GM18507 (cell line): ENCODE results near the gene DPH2.

Experiments
- DNase-seq: peaks from one replicate; pipeline ENCODE4 v3.0.0; 2011; ENCODE audit warnings: low read depth; ENCODE audit not compliant: insufficient read length; ENCODE audit errors: extremely low spot score
- FAIRE-seq: peaks from 2 replicates; lab custom pipeline; 2011; peaks lifted over from hg19 to GRCh38; lab: Jason Lieb, UNC

Gene DPH2

GRCh38 chr1:43979528-43980254 lies 9.9 kb downstream of the DPH2 start:
- FAIRE-seq, result peak; percentile 55

DNA sequence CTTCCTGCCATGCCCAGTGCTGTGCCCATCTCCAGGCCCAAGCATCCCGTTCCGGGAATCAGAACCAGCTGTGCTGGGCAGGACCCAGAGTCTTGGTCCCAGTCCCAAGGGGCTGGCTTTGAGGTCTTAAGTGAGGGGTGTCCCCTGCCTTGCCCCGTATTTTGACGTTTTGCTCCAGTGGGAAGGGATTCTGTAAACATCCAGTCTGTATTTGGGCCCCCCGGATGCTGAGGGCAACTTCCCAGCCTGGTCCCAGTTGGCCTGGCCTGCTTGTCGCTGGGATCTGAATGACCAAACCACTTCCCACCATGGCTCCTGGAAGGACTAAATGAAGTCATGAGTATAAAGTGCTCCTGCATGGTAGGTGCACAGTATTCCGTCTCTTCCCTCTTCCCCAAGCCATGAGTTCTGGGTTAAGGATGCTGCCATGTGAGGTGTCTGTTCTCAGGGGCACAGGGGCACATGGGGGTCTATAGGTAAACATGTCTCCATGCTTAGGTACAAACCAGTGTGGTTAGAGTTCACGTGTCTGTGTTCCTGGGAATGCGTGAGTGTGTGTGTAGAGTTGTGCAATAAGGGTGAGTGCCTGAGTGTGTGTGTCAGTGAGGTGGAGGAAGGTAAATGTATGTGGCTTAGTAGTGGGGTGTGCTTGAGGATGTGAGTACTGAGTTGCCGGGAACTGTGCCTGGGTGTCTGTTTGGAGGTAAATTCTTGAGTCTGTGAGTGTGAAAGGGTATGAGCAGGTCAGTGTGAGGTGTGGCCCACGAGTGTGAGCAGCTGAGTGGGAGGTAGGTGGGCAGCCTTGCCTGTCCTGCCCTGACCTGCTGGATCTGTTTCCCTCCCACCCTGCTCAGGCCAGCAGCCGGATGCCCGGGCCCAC lies 10.7 kb downstream of the DPH2 start:
- FAIRE-seq (no peak), DNase-seq (no peak)

More at GRCh38 chr1:43979528-43980254, 9.9 kb downstream of the DPH2 start:
- DNase-seq, result no peak

- FAIRE-seq (no peak), DNase-seq (no peak)
Observed at GRCh38 chr1:43981135-43981491, 11.3 kb downstream of the DPH2 start.

DNA sequence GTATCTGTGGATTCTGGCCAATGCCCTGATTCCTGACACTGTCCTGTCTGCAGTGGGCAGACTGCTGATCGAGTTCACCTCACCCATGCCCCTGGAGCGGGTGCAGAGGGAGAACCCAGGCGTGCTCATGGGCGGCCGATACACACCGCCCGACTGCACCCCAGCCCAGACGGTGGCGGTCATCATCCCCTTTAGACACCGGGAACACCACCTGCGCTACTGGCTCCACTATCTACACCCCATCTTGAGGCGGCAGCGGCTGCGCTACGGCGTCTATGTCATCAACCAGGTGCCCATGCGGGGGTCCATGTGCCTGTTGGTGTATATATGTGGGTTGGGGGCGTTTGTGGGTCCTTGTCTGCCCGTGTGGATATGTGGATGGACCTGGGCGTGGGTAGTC lies 11.8 kb downstream of the DPH2 start:
- no peak for FAIRE-seq

DNA sequence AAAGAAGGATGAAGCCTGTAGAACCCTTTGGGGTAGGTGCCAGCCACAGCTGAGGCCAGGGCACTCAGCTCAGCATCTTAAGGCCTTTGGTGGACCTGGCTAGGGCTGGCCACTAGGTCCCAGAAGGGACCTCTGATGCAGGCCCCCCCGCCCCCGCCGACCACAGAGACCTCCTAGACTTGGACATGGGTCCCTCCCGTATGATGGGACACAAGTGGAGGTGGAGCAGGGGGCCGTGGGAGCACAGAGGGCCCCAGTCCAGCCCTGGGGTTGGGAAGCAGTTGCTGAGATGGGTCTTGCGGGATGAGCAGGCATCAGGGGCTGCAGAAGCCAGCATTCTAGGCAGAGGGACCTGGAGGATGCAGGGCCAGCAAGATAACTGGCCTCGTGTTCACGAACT lies 12.4 kb downstream of the DPH2 start:
- DNase-seq (no peak), FAIRE-seq (no peak)

More for the DNA sequence above, 11.8 kb downstream of the DPH2 start:
- no peak for DNase-seq

DNA sequence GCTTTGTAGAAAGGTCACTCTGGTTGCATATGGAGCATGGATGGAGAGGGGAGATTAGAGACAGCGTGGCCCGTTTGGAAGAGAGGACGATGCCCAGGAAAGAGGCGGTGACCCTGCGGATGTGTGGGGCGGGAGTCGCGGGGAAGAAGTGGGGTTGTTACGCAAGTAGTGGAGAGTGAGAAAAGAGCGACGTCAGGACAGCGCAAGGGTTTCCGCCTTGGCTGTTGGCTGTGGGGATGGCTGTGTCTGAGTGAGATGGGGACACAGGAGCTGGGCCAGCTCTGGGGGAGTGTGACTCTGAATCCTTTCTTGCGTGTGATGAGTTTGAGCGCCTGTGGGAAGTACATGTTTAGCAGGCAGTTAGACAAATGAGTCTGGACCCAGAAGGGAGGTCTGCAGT lies 13.0 kb downstream of the DPH2 start:
- DNase-seq, result no peak
- no peak for FAIRE-seq

DNA sequence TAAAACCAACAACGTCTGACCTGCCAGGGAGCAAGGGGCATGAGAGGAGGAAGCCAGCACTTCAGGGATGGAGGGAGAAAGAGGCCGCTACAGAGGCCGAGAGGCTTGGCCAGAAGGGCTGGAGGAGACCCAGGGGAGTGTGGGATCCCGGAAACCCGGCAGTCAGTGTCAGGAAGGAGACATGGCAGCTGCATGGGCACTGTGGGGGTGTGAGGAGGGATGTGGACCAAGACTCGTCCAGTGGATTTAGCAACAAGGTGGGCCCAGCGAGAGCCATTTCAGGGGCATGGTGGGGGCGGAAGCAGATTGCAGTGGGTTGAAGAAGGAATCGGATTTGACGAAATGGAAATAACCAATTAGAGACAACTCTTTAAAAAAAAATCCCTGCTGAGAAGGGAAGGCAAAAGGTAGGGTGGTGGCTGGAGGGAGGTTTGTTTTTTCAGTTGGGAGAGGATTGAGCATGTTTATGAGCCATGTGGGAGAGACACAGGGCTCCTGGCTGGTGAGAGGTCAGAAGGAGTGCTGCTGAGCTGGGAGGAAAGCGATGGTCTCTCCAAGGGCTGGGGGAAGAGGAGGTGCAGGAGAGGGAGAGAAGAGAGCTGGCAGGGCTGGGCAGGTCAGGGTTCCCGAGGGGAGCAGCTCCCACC lies 13.6 kb downstream of the DPH2 start:
- DNase-seq (no peak), FAIRE-seq (no peak)

DNA sequence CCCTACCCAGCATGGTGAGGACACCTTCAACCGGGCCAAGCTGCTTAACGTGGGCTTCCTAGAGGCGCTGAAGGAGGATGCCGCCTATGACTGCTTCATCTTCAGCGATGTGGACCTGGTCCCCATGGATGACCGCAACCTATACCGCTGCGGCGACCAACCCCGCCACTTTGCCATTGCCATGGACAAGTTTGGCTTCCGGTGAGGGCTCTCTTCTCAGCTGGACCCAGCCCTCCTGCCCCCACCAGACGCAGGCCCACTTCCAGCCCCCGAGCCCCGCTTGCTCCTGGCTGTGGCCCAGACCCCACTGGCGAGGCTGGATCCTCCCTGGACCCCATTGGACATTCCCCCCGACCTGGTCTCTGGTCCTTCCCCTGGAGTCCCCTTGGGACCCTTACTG lies 15.0 kb downstream of the DPH2 start:
- no peak for FAIRE-seq
- DNase-seq, result no peak

GRCh38 chr1:43985984-43986595 lies 16.3 kb downstream of the DPH2 start:
- FAIRE-seq (no peak), DNase-seq (no peak)

DNA sequence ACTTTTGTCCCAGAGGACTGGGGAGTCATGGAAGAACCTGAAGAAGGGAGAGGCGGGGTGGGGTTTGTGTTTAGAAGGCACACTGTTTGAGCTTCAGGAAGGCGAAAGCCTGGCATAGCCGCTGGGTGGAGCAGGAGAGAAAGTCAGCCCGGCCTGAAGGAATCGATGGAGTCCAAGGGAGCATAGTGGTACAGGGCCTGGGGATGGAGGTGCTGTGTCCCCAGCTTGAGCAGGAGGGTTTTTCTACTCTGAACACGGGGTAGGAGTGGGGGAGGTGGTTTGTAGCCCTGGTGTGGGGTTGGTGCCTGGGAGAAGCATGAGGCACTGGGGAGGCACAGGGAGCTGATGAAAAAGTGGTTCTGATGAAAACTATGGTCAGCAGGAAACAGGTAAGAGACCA lies 16.9 kb downstream of the DPH2 start:
- DNase-seq (no peak), FAIRE-seq (no peak)

- no peak for FAIRE-seq
- no peak for DNase-seq
Observed at GRCh38 chr1:43987159-43987902, 17.5 kb downstream of the DPH2 start.

GRCh38 chr1:43990271-43991199 lies 20.7 kb downstream of the DPH2 start:
- FAIRE-seq, result no peak
- no peak for DNase-seq

DNA sequence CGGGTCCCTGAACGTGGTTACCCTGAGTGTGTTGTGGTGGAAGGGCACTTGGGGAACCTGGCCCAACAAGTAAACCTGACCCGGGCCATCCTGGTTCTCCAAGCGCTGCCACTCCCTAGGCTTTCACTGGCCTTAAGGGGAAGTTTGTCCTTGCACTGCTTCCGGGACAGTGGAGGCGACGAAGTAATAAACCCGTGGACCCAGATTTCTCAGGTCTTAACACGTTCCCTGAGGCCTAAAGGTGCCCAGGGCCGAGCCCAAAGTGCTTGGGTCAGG lies 21.3 kb downstream of the DPH2 start:
- FAIRE-seq, result no peak

DNA sequence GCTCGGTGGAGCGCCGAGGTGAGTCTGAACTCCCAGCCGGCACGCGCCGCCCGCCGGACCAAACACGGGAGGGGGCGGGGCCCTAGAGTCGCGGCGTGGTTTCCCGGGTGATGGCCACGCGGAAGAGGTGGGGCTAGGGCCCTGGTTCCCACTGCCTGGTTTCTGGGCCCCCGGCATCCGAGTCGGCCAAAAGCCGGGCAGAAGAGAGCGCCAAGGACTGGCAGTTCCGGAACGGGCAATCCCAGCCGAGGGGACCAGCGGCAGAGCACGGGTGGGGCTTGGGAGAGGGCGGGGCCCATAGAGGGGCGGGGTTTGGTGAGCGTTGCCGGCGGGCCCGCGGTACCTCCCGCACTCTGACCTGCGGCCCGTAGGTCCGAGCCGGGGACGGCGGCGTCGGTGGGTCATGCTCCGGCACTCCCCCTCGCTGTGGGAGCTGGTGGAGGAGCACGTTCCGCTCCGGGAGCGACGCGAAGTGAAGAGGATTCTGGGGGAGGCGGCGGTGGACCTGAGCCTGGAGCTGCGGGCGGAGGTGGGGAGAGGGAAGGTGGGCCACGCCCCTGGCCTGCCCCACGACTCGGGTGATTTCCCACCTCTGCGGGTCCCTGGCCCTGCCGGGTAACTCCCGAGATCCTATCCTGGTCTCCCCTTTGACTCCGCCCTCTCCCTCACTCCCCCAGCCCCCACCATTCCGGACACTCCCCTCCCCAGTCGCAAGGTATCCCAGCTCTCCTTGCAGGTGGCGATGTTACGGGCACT lies 21.8 kb downstream of the DPH2 start, which contains the start of gene CCDC24:
Gene CCDC24, plus strand, starts transcription at position 124 of the 756 bp plus-strand sequence. Its CDS starts 280 bp downstream, at position 404.
- FAIRE-seq, result peak; percentile 84
- DNase-seq, result peak; percentile 75

More for the DNA sequence above, 21.3 kb downstream of the DPH2 start:
- DNase-seq, result no peak

GRCh38 chr1:43992232-43992995 lies 22.6 kb downstream of the DPH2 start:
- DNase-seq, result no peak
- no peak for FAIRE-seq

GRCh38 chr1:43993206-43993914 lies 23.6 kb downstream of the DPH2 start:
- no peak for FAIRE-seq
- no peak for DNase-seq
